RWPE1 (cell line): ENCODE data around the gene MYBBP1A.

Experiments
- CTCF ChIA-PET: fragments of 350-600 bp; sonication (Branson Sonifier 250); formaldehyde crosslinking; extraction: SDS; loops from one replicate; lab custom pipeline; 2021; lab: Yijun Ruan, JAX
- POLR2A ChIA-PET: fragments of 400-600 bp; formaldehyde crosslinking; extraction: SDS; loops from one replicate; lab custom pipeline; 2020; ENCODE audit warnings: antibody characterized with exemption; ENCODE audit not compliant: low non-redundant PET; lab: Yijun Ruan, JAX
- DNase-seq: peaks from one replicate; pipeline ENCODE4 v3.0.0; 2012; ENCODE audit warnings: low spot score
- H3K27ac ChIP-seq: fragments of 450-650 bp; 2 replicates; pipeline ENCODE4 v1.5.1; 2017
- TF ChIP-seq, protein P1 (sequence below): fragments of 450-650 bp; conservative IDR thresholded peaks from 2 replicates; pipeline ENCODE4 v1.5.1; 2017; ENCODE audit warnings: low read depth, mild to moderate bottlenecking

The MYBBP1A gene

DNA sequence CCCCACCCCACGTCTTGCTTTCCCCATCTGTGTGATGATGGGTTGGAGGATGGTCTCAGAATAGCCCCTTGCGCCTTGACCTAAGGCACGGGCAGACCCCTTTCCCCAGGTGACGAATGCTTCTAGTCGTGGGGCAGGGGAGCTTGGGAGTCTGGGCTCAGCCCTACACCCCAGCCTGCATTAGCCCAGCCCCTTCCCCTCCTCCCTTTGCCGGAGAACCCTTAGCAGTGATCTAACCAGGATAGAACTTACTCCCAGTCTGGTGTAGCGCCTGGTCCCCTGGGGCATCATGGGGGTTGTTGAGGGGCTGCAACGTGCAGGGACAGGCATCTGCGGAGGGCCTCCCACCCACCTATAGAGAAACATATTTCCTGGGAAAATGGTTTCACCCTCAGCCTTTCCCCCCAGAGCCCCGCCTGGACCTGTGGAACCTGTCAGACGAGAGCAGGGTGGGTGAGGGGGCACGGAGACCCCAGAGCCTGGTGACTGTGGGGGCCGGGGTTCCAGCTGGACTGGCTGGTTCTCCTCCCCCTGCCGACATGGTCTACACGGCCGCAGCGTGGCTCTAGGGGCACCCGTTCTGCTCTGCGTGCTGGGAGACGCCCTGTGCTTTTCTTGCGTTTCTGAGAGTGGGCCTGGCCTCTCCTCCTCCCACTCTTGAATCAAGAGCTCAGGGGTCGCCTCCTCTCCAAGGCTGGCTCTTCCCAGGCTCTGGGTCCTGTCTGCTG is 33.9 kb upstream of the MYBBP1A start:
- POLR2A ChIA-PET: no interaction called here
- CTCF ChIA-PET: interaction anchor here (0.5 to 1.0 kb wide), 3 partner anchors 12 to 976 kb away, joined by 3 to 4 read pairs (median 3); no protein-coding TSS in a partner anchor

DNA sequence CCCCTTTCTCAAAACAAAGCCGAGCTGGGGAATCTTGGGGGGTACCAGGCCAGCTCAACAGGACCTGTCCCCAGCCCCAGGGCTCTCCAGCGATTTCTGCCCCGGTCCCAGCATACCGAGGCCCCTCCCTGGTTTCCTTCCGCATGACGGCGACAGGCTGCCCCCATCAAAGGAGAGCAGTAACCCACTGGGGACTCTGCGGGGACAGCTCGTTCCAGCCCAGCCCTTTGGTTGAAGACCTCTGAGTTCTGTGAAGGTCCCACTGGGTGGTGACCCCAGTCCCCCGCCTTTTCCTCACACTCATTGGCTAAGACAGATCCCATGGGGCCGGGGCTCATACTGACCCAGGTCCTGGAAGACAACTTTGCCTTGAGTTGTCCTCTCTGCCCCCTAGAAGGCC is 33.2 kb upstream of the MYBBP1A start:
- TF ChIP-seq, protein P1, sequence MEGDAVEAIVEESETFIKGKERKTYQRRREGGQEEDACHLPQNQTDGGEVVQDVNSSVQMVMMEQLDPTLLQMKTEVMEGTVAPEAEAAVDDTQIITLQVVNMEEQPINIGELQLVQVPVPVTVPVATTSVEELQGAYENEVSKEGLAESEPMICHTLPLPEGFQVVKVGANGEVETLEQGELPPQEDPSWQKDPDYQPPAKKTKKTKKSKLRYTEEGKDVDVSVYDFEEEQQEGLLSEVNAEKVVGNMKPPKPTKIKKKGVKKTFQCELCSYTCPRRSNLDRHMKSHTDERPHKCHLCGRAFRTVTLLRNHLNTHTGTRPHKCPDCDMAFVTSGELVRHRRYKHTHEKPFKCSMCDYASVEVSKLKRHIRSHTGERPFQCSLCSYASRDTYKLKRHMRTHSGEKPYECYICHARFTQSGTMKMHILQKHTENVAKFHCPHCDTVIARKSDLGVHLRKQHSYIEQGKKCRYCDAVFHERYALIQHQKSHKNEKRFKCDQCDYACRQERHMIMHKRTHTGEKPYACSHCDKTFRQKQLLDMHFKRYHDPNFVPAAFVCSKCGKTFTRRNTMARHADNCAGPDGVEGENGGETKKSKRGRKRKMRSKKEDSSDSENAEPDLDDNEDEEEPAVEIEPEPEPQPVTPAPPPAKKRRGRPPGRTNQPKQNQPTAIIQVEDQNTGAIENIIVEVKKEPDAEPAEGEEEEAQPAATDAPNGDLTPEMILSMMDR: no peak
- no peak for DNase-seq
- H3K27ac ChIP-seq: no peak overlapping the region
- POLR2A ChIA-PET: no interaction called here
- CTCF ChIA-PET: interaction anchor here (1.0 kb wide), 1 partner anchor 23 kb away, joined by 4 read pairs; no protein-coding TSS in a partner anchor

More for the DNA sequence above, 33.9 kb upstream of the MYBBP1A start:
- no peak for DNase-seq
- H3K27ac ChIP-seq: no peak overlapping the region
- TF ChIP-seq, protein P1: no peak

DNA sequence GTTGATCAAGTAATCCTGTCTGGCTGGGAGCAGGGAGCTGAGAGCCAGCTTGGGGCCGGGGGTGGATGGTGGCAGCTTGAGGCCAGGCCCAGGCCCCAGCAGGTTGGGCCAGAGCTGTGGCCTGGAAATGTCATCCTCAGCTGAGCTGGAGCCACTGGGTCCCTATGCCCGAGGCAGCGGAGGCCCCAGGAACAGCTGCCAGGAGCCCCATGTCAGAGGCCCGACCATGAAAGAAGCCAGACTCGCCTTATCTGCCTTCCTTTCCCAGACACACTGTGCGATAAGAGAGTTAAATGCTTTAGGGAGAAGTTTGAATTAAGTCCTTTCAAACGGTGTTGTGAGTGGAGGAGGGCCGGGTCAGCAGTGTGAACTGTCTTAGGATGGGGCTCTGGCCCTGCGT is 32.6 kb upstream of the MYBBP1A start:
- DNase-seq: no peak
- TF ChIP-seq, protein P1: no peak
- no peak overlapping the region for H3K27ac ChIP-seq
- POLR2A ChIA-PET: interaction anchor here (0.5 kb wide), 3 partner anchors 9 to 1821 kb away, joined by 3 to 10 read pairs (median 9); no protein-coding TSS in a partner anchor
- CTCF ChIA-PET: interaction anchor here (1.0 kb wide), 1 partner anchor 23 kb away, joined by 4 read pairs; no protein-coding TSS in a partner anchor

DNA sequence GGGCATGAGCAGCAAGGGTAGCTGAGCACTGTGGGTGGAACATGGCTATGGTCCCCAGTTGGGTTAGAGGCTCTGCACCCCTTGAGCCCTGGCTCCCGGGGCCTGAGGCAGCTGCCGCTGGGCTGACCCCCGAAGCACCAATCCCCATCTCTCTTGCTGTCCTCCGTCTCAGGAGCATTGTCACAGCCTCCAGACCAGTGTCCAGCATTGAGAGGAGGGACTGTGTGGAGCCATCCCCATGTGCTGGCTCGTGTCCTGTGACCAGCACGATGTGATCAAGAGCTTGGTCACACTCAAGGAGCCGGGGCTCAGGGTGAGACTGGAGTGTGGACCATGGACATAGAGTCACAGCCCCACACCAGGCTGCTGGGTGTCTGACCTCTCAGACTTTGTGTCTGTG is 32.0 kb upstream of the MYBBP1A start:
- CTCF ChIA-PET: interaction anchor here (0.5 kb wide), 1 partner anchor 400 kb away, joined by 3 read pairs; no protein-coding TSS in a partner anchor
- TF ChIP-seq, protein P1: no peak
- DNase-seq: no peak
- no peak overlapping the region for H3K27ac ChIP-seq
- POLR2A ChIA-PET: interaction anchor here (0.5 kb wide), 3 partner anchors 8 to 1820 kb away, joined by 3 to 10 read pairs (median 9); no protein-coding TSS in a partner anchor

DNA sequence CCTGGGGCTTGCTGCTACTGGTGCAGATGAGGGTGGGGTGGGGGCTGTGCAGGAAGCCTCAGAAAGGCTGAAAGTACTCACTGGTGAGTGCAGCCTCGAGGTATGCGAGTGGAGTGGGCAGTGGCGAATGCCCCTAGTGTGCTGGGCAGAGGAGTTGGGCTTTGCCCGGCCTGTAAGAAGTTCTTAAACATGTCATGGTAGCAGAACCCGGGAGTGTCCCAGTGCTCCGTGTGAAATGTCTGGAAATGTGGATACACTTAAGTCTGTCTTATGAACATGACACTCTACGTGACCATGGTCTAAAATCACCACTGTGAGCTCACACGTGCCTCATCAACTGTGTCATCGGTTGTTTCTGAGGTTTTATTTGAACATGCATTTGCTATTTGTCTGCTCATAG is 30.9 kb upstream of the MYBBP1A start:
- TF ChIP-seq, protein P1: no peak
- no peak overlapping the region for H3K27ac ChIP-seq
- POLR2A ChIA-PET: interaction anchor here (0.5 kb wide), 1 partner anchor 43 kb away, joined by 3 read pairs; no protein-coding TSS in a partner anchor
- CTCF ChIA-PET: no interaction called here
- DNase-seq: no peak

DNA sequence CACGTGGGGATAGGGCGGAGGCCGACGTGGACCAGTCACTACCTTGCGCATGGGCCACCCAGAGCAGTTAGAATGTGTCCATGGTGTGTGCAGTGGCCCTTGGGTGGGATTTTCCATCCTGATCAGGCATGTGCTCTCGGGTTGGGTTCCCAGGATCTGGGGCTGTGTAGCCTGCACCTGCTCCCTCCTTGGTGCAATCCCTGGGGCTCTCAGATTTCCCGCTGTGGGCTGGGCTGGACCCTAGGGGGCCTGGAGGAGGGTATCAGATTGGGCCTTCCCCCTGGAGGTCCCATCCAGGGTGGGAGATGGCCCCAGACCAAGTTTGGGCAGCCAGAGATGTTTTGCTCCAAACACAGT is 30.4 kb upstream of the MYBBP1A start:
- ChIA-PET CTCF (no interaction called here), POLR2A (no interaction called here)

More for the DNA sequence above, 30.4 kb upstream of the MYBBP1A start:
- TF ChIP-seq, protein P1: no peak
- no peak for DNase-seq
- H3K27ac ChIP-seq: no peak overlapping the region
